ENCODE measurements around the gene CHCHD6.

GRCh38 chr3:126745760-126746394 is 41.8 kb downstream of the CHCHD6 start:
- TF ChIP-seq, protein P1, sequence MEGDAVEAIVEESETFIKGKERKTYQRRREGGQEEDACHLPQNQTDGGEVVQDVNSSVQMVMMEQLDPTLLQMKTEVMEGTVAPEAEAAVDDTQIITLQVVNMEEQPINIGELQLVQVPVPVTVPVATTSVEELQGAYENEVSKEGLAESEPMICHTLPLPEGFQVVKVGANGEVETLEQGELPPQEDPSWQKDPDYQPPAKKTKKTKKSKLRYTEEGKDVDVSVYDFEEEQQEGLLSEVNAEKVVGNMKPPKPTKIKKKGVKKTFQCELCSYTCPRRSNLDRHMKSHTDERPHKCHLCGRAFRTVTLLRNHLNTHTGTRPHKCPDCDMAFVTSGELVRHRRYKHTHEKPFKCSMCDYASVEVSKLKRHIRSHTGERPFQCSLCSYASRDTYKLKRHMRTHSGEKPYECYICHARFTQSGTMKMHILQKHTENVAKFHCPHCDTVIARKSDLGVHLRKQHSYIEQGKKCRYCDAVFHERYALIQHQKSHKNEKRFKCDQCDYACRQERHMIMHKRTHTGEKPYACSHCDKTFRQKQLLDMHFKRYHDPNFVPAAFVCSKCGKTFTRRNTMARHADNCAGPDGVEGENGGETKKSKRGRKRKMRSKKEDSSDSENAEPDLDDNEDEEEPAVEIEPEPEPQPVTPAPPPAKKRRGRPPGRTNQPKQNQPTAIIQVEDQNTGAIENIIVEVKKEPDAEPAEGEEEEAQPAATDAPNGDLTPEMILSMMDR (IDR thresholded peaks at IDR 0.05; ENCODE audit: low read depth, low read length, missing input control) = no peak
- TF ChIP-seq YY1 (IDR thresholded peaks at IDR 0.05) (no peak), RXRA (IDR thresholded peaks at IDR 0.05) (no peak), ATF3 (IDR thresholded peaks at IDR 0.05) (no peak), HNF4A (conservative IDR thresholded peaks at IDR 0.05) (no peak), GABPA (IDR thresholded peaks at IDR 0.05 in 1 of 2, conservative IDR thresholded peaks at IDR 0.05 in 1 of 2) (no peak), TAF1 (conservative IDR thresholded peaks at IDR 0.05) (no peak)

Data from liver (tissue), 3 donors.